ENCODE results near the gene TTBK2.

DNA sequence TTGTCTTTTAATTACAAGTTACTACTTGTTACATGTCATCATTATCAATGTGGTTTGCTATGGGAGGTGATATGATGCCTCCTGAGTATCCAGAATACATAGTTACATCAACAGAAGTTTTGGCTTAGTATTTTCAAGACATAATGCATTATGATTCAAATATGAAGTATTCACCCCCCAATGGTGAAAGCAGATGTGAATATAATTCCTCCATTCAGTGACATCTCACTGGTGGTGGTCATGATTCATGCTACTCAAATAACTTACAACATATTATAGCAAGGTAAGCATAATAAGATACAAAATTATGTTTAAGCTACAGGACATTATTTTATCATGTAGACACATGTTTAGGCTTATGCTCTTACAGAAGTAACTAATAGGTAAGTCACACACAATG, 34.9 kb upstream of the TTBK2 start:
- TF ChIP-seq, protein P1, sequence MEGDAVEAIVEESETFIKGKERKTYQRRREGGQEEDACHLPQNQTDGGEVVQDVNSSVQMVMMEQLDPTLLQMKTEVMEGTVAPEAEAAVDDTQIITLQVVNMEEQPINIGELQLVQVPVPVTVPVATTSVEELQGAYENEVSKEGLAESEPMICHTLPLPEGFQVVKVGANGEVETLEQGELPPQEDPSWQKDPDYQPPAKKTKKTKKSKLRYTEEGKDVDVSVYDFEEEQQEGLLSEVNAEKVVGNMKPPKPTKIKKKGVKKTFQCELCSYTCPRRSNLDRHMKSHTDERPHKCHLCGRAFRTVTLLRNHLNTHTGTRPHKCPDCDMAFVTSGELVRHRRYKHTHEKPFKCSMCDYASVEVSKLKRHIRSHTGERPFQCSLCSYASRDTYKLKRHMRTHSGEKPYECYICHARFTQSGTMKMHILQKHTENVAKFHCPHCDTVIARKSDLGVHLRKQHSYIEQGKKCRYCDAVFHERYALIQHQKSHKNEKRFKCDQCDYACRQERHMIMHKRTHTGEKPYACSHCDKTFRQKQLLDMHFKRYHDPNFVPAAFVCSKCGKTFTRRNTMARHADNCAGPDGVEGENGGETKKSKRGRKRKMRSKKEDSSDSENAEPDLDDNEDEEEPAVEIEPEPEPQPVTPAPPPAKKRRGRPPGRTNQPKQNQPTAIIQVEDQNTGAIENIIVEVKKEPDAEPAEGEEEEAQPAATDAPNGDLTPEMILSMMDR (IDR thresholded peaks at IDR 0.05; ENCODE audit: poor library complexity, severe bottlenecking): no peak
- no peak for TF ChIP-seq SMC3 (conservative IDR thresholded peaks at IDR 0.05; ENCODE audit: poor library complexity)
- no peak for TF ChIP-seq EP300 (conservative IDR thresholded peaks at IDR 0.05; ENCODE audit: poor library complexity, severe bottlenecking)
